PC-3 (cell line): ENCODE results near the gene CDK18. TPM values are rescaled to one million over a fixed set of nuclear protein-coding genes. Genes with fewer than 3 reads are reported as not detected.

ENCODE experiments used
- ATAC-seq: fragments of 200-7000 bp; cut with Tn5 transposase; 2 replicates; pipeline ENCODE4 v1.9.1; 2020; ENCODE audit warnings: mild to moderate bottlenecking, moderate library complexity
- BruUV-seq: library from RNA; stranded (reverse); fragments of 400-500 nt; replicated peaks from 2 replicates; lab custom pipeline; 2021; lab: Mats Ljungman, UMichigan
- CTCF ChIA-PET: fragments of 300-600 bp; sonication (Branson Sonifier 250); formaldehyde crosslinking; loops from one replicate; lab custom pipeline; 2022; ENCODE audit warnings: antibody characterized with exemption; lab: Charles Lee
- POLR2A ChIA-PET: fragments of 300-600 bp; sonication (Branson Sonifier 250); formaldehyde crosslinking; loops from one replicate; lab custom pipeline; 2022; ENCODE audit warnings: antibody characterized with exemption; ENCODE audit not compliant: unreplicated experiment; lab: Charles Lee
- DNase-seq: peaks from one replicate; pipeline ENCODE4 v3.0.0-alpha.2; 2015
- H2AFZ ChIP-seq: fragments of 300-600 bp; sonication (generic); 2 replicates; pipeline ENCODE4 v1.6.0; 2016; ENCODE audit warnings: antibody characterized with exemption, low read length
- H3F3A ChIP-seq: fragments of 300-600 bp; sonication (generic); one replicate; pipeline ENCODE4 v1.6.0; 2017; ENCODE audit warnings: antibody characterized with exemption, low read length, control low read depth, mild to moderate bottlenecking; ENCODE audit not compliant: unreplicated experiment
- H3K27ac ChIP-seq: fragments of 300-600 bp; sonication (generic); 2 replicates; pipeline ENCODE4 v1.5.1; 2016; ENCODE audit warnings: mild to moderate bottlenecking, low read length
- H3K27me3 ChIP-seq: fragments of 300-600 bp; sonication (generic); 2 replicates; pipeline ENCODE4 v1.6.1; 2016; ENCODE audit warnings: low read length, mixed read lengths
- H3K36me3 ChIP-seq: fragments of 300-600 bp; sonication (generic); 2 replicates; pipeline ENCODE4 v1.6.1; 2016; ENCODE audit warnings: low read depth, mixed run types, low read length, mixed read lengths
- H3K4me1 ChIP-seq: fragments of 300-600 bp; sonication (generic); 2 replicates; pipeline ENCODE4 v1.5.1; 2016; ENCODE audit warnings: low read length; ENCODE audit not compliant: insufficient read depth
- H3K4me2 ChIP-seq: fragments of 300-600 bp; sonication (generic); 2 replicates; pipeline ENCODE4 v1.6.0; 2016; ENCODE audit warnings: low read length
- H3K4me3 ChIP-seq: fragments of 300-600 bp; sonication (generic); 2 replicates; pipeline ENCODE4 v1.5.1; 2016; ENCODE audit warnings: mild to moderate bottlenecking, low read length, mixed read lengths
- H3K79me2 ChIP-seq: fragments of 300-600 bp; sonication (generic); 2 replicates; pipeline ENCODE4 v1.6.1; 2017; ENCODE audit warnings: low read length, mixed read lengths
- H3K9ac ChIP-seq: fragments of 300-600 bp; sonication (generic); 2 replicates; pipeline ENCODE4 v1.6.0; 2016; ENCODE audit warnings: mild to moderate bottlenecking, low read length
- H3K9me2 ChIP-seq: fragments of 300-600 bp; sonication (generic); replicated peaks from 2 replicates; pipeline ENCODE4 v1.6.1; 2016; ENCODE audit warnings: mixed run types, low read length, mixed read lengths
- H3K9me3 ChIP-seq: fragments of 300-600 bp; sonication (generic); 2 replicates; pipeline ENCODE4 v1.6.1; 2016; ENCODE audit warnings: low read length, mixed read lengths
- H4K20me1 ChIP-seq: fragments of 300-600 bp; sonication (generic); 2 replicates; pipeline ENCODE4 v1.6.1; 2016; ENCODE audit warnings: low read length, mixed read lengths
- EZH2 ChIP-seq: fragments of 300-600 bp; sonication (generic); IDR thresholded peaks from one replicate; pipeline ENCODE4 v1.6.1; 2017; ENCODE audit warnings: antibody characterized with exemption, mild to moderate bottlenecking, low read length; ENCODE audit not compliant: unreplicated experiment
- EZH2phosphoT487 ChIP-seq: fragments of 300-600 bp; sonication (generic); IDR thresholded peaks from 2 replicates; pipeline ENCODE4 v1.6.1; 2018; ENCODE audit warnings: mild to moderate bottlenecking, antibody characterized with exemption, low read length, borderline replicate concordance
- intact Hi-C: fragments of 100-400 bp; cut with micrococcal nuclease; formaldehyde crosslinking; loops from 2 replicates; pipeline ENCODE4 v1.9.0; 2023
- total RNA-seq: library from RNA; depleted of rRNA; stranded (reverse); fragments of >200 nt; gene quantifications from 2 replicates; pipeline ENCODE4 v1.2.3, GENCODE V29; 2014
- TF ChIP-seq, protein P1 (sequence below): fragments of 300-600 bp; sonication (generic); conservative IDR thresholded peaks from 2 replicates; pipeline ENCODE4 v1.5.1; 2017; ENCODE audit warnings: antibody characterized with exemption, low read depth, mild to moderate bottlenecking, low read length

The CDK18 gene
- total RNA-seq, 1 experiment from 2014 or later = 13.2 TPM

DNA sequence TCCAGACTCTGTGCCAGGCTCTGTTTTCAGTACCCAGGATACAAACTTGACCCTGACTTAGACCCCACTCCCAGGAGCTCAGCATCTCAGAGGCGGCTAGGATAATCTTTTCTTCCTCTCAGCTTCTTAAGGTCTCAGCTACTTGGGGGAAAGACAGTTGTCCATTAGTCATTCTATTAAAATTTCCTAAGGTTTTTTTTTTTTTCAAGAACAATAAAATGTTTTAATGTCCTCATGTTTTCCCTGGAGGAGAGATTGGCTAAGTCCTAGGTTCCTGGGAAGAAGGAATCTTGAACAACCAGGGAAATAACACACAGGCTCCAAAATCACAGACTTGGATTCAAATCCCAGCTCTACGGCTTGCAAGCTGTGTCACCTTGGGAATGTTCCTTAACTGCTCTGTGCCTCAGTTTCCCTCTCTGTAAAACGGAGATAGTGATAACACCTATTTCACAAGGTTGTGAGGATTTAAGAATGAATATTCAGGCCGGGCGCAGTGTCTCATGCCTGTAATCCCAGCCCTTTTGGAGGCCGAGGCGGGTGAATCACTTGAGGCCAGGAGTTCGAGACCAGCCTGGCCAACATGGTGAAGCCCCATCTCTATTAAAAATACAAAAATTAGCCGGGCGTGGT, 33.0 kb downstream of the CDK18 start:
- Histone ChIP-seq H3K79me2 (no peaks in the 10 kb centered on the region), H3K9me2 (no peaks in the 10 kb centered on the region), H4K20me1 (no peaks in the 10 kb centered on the region), H3K27ac (peak overlapping the region; percentile 50), H3K4me2 (peak overlapping the region; percentile 45; the same call in 1 of the 2 replicates), H3K4me1 (peaks cover 27% of the 10 kb centered on the region), H3K27me3 (no peaks in the 10 kb centered on the region), H3K9ac (no peak overlapping the region), H3K36me3 (no peaks in the 10 kb centered on the region), H2AFZ (peak overlapping the region; percentile 54; the same call in 1 of the 2 replicates), H3K9me3 (no peaks in the 10 kb centered on the region), H3F3A (no peaks in the 10 kb centered on the region), H3K4me3 (no peak overlapping the region)
- DNase-seq (peak; percentile 34), ATAC-seq (peak; percentile 11)
- intact Hi-C loops = no loop called here
- TF ChIP-seq EZH2phosphoT487 = no peak
- TF ChIP-seq EZH2 = no peak
- TF ChIP-seq, protein P1, sequence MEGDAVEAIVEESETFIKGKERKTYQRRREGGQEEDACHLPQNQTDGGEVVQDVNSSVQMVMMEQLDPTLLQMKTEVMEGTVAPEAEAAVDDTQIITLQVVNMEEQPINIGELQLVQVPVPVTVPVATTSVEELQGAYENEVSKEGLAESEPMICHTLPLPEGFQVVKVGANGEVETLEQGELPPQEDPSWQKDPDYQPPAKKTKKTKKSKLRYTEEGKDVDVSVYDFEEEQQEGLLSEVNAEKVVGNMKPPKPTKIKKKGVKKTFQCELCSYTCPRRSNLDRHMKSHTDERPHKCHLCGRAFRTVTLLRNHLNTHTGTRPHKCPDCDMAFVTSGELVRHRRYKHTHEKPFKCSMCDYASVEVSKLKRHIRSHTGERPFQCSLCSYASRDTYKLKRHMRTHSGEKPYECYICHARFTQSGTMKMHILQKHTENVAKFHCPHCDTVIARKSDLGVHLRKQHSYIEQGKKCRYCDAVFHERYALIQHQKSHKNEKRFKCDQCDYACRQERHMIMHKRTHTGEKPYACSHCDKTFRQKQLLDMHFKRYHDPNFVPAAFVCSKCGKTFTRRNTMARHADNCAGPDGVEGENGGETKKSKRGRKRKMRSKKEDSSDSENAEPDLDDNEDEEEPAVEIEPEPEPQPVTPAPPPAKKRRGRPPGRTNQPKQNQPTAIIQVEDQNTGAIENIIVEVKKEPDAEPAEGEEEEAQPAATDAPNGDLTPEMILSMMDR = no peak
- ChIA-PET CTCF (interaction anchor here (0.6 to 1.2 kb wide), 4 partner anchors 9 to 52 kb away, joined by 3 to 4 read pairs (median 3); a partner anchor contains a TSS), POLR2A (no interaction called here)
- BruUV-seq = no TSS peak

DNA sequence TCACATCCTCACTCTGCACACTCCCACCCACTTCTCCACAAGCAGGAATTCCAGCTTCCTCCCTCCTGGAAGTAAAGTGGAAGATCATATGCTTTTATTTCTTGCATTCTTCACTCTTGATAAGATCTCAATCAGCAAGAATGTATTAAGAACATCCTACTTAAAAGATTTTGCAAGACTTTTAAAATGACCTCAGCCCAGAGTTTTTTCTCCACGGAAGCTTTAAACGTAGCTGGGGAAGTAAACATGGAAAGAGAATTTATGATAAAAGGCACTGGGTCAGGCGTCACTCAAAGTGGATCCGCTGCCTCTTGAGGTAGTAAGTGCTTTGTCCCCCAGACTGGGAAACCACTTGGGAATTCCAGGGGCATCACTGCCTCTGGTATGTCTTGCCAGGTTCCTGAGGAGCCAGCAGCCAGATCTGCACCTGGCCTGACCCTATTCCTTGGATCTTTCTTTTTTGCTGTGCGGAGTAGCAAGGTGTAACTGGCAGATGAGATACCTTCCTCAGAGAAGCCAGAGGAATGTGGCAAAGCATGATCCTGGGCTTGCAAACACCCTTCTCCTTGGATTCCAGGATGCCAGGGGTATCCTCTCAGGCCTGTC, 33.9 kb downstream of the CDK18 start:
- H3K9me3 ChIP-seq = no peaks in the 10 kb centered on the region
- H3K36me3 ChIP-seq = no peaks in the 10 kb centered on the region
- peaks cover 34% of the 10 kb centered on the region for H3K4me1 ChIP-seq
- ChIA-PET POLR2A (no interaction called here), CTCF (no interaction called here)
- H2AFZ ChIP-seq = no peak overlapping the region
- H3K27me3 ChIP-seq = no peaks in the 10 kb centered on the region
- peak overlapping the region; percentile 50; the same call in 1 of the 2 replicates for H3K27ac ChIP-seq
- no peaks in the 10 kb centered on the region for H3K79me2 ChIP-seq
- no TSS peak for BruUV-seq
- TF ChIP-seq EZH2 = no peak
- no peak for TF ChIP-seq EZH2phosphoT487
- TF ChIP-seq, protein P1 = no peak
- no peak overlapping the region for H3K4me2 ChIP-seq
- H3K9ac ChIP-seq = no peak overlapping the region
- intact Hi-C loops = no loop called here
- no peak overlapping the region for H3K4me3 ChIP-seq
- H3F3A ChIP-seq = no peaks in the 10 kb centered on the region
- no peak for ATAC-seq
- no peaks in the 10 kb centered on the region for H4K20me1 ChIP-seq
- peak; percentile 58 for DNase-seq
- no peaks in the 10 kb centered on the region for H3K9me2 ChIP-seq
